Measurements from ENCODE around the gene CASK. TPM values are rescaled to one million over a fixed set of nuclear protein-coding genes. Genes with fewer than 3 reads are reported as not detected.

CASK gene
- total RNA-seq, 1 donor, result 65.6 TPM

DNA sequence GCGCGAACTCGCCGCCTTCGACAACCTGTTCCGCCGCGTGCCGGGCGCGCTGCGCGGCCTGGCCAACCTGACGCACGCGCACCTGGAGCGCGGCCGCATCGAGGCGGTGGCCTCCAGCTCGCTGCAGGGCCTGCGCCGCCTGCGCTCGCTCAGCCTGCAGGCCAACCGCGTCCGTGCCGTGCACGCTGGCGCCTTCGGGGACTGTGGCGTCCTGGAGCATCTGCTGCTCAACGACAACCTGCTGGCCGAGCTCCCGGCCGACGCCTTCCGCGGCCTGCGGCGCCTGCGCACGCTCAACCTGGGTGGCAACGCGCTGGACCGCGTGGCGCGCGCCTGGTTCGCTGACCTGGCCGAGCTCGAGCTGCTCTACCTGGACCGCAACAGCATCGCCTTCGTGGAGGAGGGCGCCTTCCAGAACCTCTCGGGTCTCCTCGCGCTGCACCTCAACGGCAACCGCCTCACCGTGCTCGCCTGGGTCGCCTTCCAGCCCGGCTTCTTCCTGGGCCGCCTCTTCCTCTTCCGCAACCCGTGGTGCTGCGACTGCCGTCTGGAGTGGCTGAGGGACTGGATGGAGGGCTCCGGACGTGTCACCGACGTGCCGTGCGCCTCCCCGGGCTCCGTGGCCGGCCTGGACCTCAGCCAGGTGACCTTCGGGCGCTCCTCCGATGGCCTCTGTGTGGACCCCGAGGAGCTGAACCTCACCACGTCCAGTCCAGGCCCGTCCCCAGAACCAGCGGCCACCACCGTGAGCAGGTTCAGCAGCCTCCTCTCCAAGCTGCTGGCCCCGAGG, 449.2 kb downstream of the CASK start:
- TF ChIP-seq, protein P1, sequence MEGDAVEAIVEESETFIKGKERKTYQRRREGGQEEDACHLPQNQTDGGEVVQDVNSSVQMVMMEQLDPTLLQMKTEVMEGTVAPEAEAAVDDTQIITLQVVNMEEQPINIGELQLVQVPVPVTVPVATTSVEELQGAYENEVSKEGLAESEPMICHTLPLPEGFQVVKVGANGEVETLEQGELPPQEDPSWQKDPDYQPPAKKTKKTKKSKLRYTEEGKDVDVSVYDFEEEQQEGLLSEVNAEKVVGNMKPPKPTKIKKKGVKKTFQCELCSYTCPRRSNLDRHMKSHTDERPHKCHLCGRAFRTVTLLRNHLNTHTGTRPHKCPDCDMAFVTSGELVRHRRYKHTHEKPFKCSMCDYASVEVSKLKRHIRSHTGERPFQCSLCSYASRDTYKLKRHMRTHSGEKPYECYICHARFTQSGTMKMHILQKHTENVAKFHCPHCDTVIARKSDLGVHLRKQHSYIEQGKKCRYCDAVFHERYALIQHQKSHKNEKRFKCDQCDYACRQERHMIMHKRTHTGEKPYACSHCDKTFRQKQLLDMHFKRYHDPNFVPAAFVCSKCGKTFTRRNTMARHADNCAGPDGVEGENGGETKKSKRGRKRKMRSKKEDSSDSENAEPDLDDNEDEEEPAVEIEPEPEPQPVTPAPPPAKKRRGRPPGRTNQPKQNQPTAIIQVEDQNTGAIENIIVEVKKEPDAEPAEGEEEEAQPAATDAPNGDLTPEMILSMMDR (IDR thresholded peaks at IDR 0.05; ENCODE audit: insufficient read depth, low read depth, low read length), result no peak
- no peak overlapping the region for H3K4me3 ChIP-seq (ENCODE audit: low read depth, low read length)
- DNase-seq (ENCODE audit: low read depth), result no peak

DNA sequence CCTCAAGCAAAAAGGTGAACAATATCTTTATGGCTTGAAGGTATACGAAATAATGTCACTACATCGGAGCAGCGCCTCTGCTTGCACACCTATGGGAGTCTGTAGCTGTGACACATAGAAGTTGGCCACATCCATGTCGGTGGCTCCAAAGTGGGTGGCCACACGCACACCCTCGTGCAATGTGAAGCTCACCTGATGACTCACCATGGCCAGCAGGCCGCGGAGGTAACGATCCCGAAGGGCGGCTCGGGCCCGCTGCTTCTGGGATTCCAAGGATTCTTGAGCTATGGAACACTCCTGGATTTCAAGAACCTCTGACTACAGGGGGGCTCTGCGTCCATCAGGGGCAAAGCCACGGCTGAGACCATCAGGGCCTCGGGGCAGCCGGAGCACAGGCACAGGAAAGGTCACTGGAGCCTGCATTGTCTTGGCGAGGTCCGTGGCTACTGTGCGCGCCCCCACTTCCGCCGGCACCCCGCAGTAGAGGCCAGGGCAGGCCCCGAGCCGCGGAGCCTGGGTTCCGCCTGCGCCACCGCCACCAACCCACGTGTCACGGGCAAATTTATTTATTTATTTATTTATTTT, 451.0 kb downstream of the CASK start:
- no peak for DNase-seq (ENCODE audit: low read depth)
- H3K4me3 ChIP-seq (ENCODE audit: low read depth, low read length), result no peak overlapping the region
- TF ChIP-seq, protein P1 (IDR thresholded peaks at IDR 0.05; ENCODE audit: insufficient read depth, low read depth, low read length), result no peak

DNA sequence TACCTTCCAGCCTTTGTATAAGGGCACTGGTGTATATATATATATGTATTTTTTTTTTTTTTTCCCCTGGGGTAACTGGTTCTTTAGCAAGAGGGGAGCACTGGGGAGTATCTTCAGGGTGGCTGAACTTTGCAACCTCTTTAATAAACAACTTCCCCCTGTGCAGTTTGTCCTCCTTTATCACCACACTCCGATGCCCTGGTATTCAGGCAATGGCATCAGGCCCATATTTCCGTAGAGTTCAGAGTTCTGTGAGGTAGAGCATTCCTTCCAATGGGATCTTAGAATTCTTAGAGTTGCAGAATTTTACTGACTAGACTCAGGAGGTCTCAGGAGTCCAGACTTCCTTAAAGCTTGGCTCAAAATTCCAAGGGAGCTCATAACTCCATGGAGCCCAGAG, 451.6 kb downstream of the CASK start:
- TF ChIP-seq, protein P1 (IDR thresholded peaks at IDR 0.05; ENCODE audit: insufficient read depth, low read depth, low read length), result no peak
- no peak for DNase-seq (ENCODE audit: low read depth)
- no peak overlapping the region for H3K4me3 ChIP-seq (ENCODE audit: low read depth, low read length)

DNA sequence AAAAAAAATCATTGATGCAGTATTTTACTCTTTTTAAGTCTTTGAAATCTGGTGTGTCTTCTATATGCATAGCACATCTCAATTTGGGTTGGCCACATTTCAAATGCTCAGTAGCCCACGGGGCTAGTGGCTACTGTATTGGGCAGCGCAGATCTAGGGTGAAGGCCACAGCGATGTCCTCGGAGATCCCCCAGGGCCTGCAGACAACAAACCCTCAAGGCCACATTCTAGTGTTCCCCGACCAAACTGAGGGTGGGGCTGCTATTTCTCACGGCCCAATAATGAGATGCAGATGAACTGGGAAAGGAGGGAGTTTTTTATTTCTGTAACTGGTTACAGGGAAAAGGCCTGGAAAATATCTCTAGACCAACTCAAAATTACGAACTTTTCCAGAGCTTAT, 452.6 kb downstream of the CASK start:
- H3K4me3 ChIP-seq (ENCODE audit: low read depth, low read length), result no peak overlapping the region
- no peak for DNase-seq (ENCODE audit: low read depth)
- TF ChIP-seq, protein P1 (IDR thresholded peaks at IDR 0.05; ENCODE audit: insufficient read depth, low read depth, low read length), result no peak

DNA sequence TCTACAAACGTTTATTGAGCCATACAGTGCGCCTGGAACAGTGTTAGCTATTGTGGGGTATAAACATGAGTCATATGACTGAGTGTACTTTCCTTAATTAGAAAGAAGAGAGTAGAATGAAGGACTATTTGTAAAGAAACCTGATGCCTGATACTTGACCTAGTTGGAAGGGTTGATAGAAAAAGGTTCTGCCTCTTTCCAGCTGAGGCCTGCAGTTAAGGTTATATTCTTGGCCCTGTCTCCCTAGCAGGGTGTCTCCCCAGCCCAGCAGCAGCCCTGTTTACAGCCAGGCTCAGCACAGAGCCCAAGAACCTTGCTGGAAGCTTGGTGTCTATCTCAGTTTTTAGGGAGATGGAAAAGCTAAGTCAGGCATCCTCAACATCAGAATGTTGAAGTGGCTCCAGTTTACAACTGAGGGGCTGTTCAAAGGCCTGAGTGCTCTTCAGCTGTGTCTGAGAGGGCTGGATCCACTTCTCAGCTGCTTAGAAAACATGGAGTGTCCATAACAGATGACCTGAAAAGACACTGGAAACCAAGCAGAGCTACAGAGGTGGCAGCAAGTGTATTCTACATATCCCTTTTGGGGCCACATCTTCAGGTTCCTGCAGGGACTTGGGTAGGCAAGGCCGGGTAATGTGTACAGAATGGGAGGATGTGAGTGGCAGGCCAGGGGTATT, 454.6 kb downstream of the CASK start:
- TF ChIP-seq, protein P1 (IDR thresholded peaks at IDR 0.05; ENCODE audit: insufficient read depth, low read depth, low read length), result no peak
- peak; percentile 32 for DNase-seq (ENCODE audit: low read depth)
- no peak overlapping the region for H3K4me3 ChIP-seq (ENCODE audit: low read depth, low read length)

Small RNA genes lying within 50 kb of the gene (small RNA-seq; reads per million reads assigned to genes)
- gene AL353691.2 (not detected), gene RN7SL144P (not detected), gene RNU6-1321P (not detected), gene RNU6-202P (not detected)

Other genes with a start within 250 kb of the CASK start
- under 0.01 TPM in 1 of 2 replicates, not detected in the other for gene GPR34, start 234.6 kb downstream of the CASK start, total RNA-seq
- gene GPR82, start 199.4 kb downstream of the CASK start, total RNA-seq, result under 0.01 TPM in 1 of 2 replicates, not detected in the other

All from fibroblast of villous mesenchyme (primary cell).